B cell (primary cell): ENCODE results near the gene BROX.

Experiments used
- EZH2 ChIP-seq: IDR thresholded peaks from 2 replicates; pipeline ENCODE4 v1.6.1; 2012; ENCODE audit warnings: borderline replicate concordance, low read depth, mild to moderate bottlenecking, moderate library complexity, low read length; ENCODE audit not compliant: insufficient read depth, poor library complexity, severe bottlenecking
- TF ChIP-seq, protein P1 (sequence below): fragments of 200-600 bp; IDR thresholded peaks from one replicate; pipeline ENCODE4 v1.8.0; 2022; ENCODE audit warnings: antibody characterized with exemption, mild to moderate bottlenecking

DNA sequence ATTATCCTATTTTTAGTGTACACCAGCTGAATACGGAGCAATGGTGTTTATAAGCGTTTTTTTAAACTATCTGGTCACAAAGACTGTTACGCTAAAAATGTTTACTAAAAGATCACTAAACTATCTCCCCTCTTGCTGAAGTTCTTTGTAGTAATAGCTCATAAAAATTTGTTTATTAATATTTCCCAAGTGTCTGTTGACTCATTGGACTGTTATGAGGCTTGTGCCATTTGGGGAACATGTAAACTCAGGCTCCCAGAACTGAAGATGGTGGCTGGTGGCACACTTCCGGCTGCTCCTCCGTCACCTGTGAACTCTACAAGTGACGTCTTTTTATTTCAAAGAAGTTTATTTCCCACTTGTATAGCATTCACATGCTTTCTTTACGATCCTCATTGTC, 46.4 kb upstream of the BROX start:
- TF ChIP-seq, protein P1, sequence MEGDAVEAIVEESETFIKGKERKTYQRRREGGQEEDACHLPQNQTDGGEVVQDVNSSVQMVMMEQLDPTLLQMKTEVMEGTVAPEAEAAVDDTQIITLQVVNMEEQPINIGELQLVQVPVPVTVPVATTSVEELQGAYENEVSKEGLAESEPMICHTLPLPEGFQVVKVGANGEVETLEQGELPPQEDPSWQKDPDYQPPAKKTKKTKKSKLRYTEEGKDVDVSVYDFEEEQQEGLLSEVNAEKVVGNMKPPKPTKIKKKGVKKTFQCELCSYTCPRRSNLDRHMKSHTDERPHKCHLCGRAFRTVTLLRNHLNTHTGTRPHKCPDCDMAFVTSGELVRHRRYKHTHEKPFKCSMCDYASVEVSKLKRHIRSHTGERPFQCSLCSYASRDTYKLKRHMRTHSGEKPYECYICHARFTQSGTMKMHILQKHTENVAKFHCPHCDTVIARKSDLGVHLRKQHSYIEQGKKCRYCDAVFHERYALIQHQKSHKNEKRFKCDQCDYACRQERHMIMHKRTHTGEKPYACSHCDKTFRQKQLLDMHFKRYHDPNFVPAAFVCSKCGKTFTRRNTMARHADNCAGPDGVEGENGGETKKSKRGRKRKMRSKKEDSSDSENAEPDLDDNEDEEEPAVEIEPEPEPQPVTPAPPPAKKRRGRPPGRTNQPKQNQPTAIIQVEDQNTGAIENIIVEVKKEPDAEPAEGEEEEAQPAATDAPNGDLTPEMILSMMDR, result no peak
- no peak for TF ChIP-seq EZH2
